IPS-18a (cell line): ENCODE results near the gene PLSCR4.

Experiments
- H3K27ac ChIP-seq: one replicate; pipeline ENCODE4 v1.5.1; 2013; ENCODE audit warnings: low read length
- H3K27me3 ChIP-seq: one replicate; pipeline ENCODE4 v1.6.1; 2013; ENCODE audit warnings: mild to moderate bottlenecking, low read length; ENCODE audit not compliant: control insufficient read depth, insufficient read depth
- H3K36me3 ChIP-seq: one replicate; pipeline ENCODE4 v1.6.1; 2013; ENCODE audit warnings: low read depth, low read length; ENCODE audit not compliant: control insufficient read depth
- H3K4me1 ChIP-seq: one replicate; pipeline ENCODE4 v1.6.1; 2013; ENCODE audit warnings: low read depth, low read length; ENCODE audit not compliant: control insufficient read depth
- H3K4me3 ChIP-seq: one replicate; pipeline ENCODE4 v1.5.1; 2013; ENCODE audit warnings: low read length
- H3K9ac ChIP-seq: one replicate; pipeline ENCODE4 v1.6.1; 2013; ENCODE audit warnings: mild to moderate bottlenecking, low read length, moderate library complexity
- H3K9me3 ChIP-seq: one replicate; pipeline ENCODE4 v1.6.1; 2013; ENCODE audit warnings: low read depth, low read length; ENCODE audit not compliant: control insufficient read depth

Gene PLSCR4

DNA sequence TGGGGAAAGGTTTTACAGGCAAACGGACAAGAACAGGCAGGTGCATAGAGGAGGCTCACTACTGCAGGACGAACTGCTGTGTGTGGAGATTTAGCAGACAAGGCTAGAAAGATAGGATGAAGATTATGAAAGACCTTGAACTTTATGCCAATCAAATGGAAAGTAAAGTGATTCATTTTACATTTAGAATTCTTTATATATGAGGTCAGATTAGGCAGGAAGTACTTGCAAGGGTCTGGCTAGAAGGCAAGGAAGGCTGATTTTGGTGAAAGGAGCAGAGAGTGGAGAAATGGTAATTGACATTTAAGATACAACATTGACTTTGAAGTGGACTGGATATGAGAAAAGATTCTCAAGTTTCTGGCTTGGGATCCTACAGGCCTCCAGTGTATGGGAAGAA, 33.6 kb downstream of the PLSCR4 start:
- H3K9ac ChIP-seq = no peak overlapping the region
- H3K4me3 ChIP-seq = no peak overlapping the region
- no peaks in the 10 kb centered on the region for H3K27me3 ChIP-seq
- H3K4me1 ChIP-seq = no peaks in the 10 kb centered on the region
- no peaks in the 10 kb centered on the region for H3K36me3 ChIP-seq
- H3K27ac ChIP-seq = no peak overlapping the region
- no peaks in the 10 kb centered on the region for H3K9me3 ChIP-seq

DNA sequence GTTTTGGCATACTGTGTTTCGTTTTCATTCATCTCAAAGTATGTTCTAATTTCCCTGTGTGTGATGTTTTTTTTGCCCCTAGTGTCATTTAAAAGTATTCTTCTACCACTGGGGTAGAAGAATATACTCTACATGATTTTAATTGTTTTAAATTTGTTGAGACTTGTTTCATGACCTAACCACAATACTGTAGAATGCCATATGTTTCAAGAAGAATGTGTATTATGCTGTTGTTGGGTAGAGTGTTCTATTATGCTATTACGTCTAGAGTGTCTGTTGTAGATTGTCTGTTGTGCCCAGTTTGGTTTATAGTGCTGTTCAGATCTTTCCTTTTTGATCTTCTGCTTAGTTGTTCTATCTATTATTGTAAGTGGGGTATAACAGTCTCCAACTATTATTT, 36.4 kb downstream of the PLSCR4 start:
- Histone ChIP-seq H3K36me3 (no peaks in the 10 kb centered on the region), H3K9ac (no peak overlapping the region), H3K4me1 (no peaks in the 10 kb centered on the region), H3K4me3 (no peak overlapping the region), H3K27me3 (no peaks in the 10 kb centered on the region), H3K27ac (no peak overlapping the region), H3K9me3 (no peaks in the 10 kb centered on the region)

DNA sequence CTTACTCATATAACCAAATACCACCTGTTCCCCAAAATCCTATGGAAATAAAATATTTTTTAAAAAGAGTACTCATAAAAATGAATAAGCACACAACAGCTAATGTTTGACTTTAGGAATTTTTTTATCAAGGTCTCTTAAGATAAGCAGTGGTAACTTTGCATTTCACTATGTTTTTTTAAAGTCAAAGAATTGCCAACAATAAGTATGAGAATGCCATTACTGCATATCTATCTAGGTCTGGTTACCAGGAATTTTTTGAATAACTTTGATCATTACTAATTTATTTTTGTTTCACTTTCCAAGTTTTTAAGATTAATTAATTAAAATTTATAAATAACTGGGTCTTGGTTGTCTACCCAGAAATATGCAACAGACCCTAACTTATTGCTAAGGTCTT, 41.5 kb downstream of the PLSCR4 start:
- Histone ChIP-seq H3K27ac (no peak overlapping the region), H3K27me3 (no peaks in the 10 kb centered on the region), H3K36me3 (no peaks in the 10 kb centered on the region), H3K9ac (no peak overlapping the region), H3K4me1 (no peaks in the 10 kb centered on the region), H3K9me3 (no peaks in the 10 kb centered on the region), H3K4me3 (no peak overlapping the region)

DNA sequence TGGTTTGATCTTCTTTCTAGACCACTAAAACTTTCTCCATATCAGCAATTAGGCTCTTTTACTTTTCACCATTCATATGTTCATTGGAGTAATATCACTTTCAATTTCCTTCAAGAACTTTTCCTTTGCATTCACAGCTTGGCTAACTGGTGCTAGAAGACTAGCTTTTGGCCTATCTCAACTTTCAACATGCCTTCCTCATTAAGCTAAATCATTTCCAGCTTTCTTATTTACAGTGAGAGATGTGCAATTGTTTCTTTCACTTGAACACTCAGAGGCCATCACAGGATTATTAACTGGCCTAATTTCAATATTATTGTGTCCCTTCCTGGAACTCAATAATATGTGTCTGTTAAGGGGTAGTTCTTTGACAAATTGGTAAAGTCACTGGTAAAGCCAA, 47.1 kb downstream of the PLSCR4 start:
- no peak overlapping the region for H3K27ac ChIP-seq
- H3K27me3 ChIP-seq = no peaks in the 10 kb centered on the region
- no peak overlapping the region for H3K9ac ChIP-seq
- H3K36me3 ChIP-seq = no peaks in the 10 kb centered on the region
- H3K9me3 ChIP-seq = no peaks in the 10 kb centered on the region
- no peaks in the 10 kb centered on the region for H3K4me1 ChIP-seq
- no peak overlapping the region for H3K4me3 ChIP-seq

DNA sequence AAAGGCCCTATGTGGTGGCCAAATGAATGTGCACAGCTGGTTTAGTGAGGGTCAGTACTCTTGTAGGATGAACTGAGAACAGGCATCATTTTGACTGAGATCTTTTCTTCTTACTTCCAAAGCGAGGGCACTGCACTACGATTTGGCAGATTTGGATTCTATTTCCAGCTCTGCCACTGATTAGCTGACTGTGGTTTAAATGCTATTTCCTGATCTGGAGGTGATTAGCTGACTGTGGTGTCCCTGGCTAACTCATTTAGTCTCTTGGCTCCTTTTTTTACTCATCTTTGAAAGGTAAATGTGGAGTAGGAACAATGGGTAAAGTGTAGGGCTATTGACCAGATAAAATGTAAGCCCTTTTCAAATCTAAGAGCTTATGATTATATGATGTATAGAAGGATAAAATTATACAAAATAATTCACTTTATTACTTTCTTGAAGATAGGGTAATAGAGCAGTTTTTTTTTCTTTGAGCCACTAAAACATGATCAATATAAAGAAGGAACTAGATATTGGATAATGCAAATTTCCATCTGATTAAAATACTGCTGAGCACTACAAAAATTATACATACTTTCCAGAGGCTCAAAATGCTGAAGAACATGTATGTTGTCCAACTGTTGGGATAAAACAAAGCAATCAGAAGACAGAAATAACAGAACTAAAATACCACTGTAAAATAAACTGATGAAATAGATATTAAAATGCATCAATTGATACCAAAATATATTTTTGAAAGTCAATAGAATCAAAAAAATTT, 50.3 kb downstream of the PLSCR4 start:
- Histone ChIP-seq H3K27ac (no peak overlapping the region), H3K9me3 (no peaks in the 10 kb centered on the region), H3K36me3 (no peaks in the 10 kb centered on the region), H3K9ac (no peak overlapping the region), H3K27me3 (no peaks in the 10 kb centered on the region), H3K4me3 (no peak overlapping the region), H3K4me1 (no peaks in the 10 kb centered on the region)

DNA sequence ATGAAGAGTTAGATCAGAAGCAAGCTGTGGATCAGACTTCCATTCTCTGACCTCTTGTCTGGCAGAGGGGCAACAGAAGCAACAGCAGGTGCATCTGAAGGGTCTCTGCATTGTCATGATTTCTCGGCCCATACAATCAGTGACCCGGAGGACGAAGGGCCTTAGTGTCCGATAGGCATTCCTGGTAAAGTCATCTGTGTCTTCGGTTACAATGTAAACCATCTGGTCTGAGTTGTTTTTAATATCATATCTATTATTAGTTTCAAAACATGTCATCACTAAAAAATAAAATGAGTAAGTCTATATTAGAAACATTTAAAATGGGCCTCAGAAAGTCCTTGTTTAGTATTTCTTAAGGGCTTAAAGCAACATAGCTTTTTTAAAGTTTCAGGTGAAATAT, 51.1 kb downstream of the PLSCR4 start:
- Histone ChIP-seq H3K4me1 (no peaks in the 10 kb centered on the region), H3K27me3 (no peaks in the 10 kb centered on the region), H3K9ac (no peak overlapping the region), H3K27ac (no peak overlapping the region), H3K4me3 (no peak overlapping the region), H3K9me3 (no peaks in the 10 kb centered on the region), H3K36me3 (no peaks in the 10 kb centered on the region)

DNA sequence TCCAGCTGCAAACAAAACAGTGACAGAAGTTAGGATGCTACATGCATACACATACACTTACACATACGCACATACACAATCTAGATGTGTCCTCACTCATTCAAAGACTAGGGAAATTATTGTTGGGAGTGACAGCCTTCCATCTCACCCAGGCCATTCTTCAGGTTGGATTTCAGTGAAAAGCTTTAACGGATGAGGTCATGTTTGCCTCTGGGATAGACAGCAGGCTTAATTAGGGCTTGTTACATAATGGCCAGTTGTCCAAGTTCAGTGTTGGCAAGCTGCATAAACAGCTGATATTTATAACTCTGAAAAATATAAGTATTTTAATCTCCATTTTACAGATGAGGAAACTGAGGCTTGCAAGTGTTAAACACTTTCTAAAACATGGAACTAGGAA, 54.1 kb downstream of the PLSCR4 start:
- Histone ChIP-seq H3K27me3 (no peaks in the 10 kb centered on the region), H3K27ac (no peak overlapping the region), H3K4me3 (no peak overlapping the region), H3K36me3 (no peaks in the 10 kb centered on the region), H3K9me3 (no peaks in the 10 kb centered on the region), H3K9ac (no peak overlapping the region), H3K4me1 (no peaks in the 10 kb centered on the region)

DNA sequence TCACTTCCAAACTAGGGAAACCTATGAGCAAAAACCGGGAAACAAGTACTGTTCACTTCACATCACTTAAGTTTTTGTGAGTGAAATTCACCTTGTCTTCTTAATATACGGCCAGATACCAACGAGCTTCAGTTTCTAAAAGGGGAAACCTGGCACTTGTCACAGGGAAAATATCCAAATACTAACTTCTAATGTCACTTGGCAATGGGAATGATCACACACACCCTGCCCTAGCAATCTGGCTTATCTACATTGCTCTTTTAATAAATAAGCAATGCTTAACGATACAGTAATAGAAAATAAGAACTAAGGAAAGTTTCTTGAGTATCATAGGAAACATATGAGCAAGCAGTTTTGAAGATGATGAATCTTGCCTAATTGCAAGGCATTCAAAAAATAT, 55.3 kb downstream of the PLSCR4 start:
- Histone ChIP-seq H3K9ac (no peak overlapping the region), H3K27me3 (no peaks in the 10 kb centered on the region), H3K36me3 (no peaks in the 10 kb centered on the region), H3K4me1 (no peaks in the 10 kb centered on the region), H3K9me3 (no peaks in the 10 kb centered on the region), H3K4me3 (no peak overlapping the region), H3K27ac (no peak overlapping the region)

DNA sequence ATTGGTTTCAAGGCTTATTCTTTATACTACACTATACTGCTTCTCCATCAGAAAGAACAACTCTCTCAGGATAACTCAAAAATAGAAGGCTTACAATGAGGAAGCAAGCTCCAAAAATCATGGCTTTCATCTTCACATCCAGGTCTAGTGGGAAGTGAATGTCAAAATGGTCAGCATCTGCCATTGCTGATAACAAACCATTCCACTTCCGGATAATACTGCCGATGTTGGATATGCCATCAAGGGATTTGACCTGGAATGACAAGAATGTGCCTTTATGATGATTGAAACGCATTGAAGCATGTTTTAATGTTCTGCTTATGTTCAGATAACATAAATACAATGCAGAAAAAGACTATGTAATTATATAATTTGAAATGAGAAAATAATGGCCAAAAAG, 55.9 kb downstream of the PLSCR4 start:
- H3K27ac ChIP-seq = no peak overlapping the region
- H3K9ac ChIP-seq = no peak overlapping the region
- no peaks in the 10 kb centered on the region for H3K27me3 ChIP-seq
- H3K9me3 ChIP-seq = no peaks in the 10 kb centered on the region
- H3K4me3 ChIP-seq = no peak overlapping the region
- no peaks in the 10 kb centered on the region for H3K4me1 ChIP-seq
- no peaks in the 10 kb centered on the region for H3K36me3 ChIP-seq

DNA sequence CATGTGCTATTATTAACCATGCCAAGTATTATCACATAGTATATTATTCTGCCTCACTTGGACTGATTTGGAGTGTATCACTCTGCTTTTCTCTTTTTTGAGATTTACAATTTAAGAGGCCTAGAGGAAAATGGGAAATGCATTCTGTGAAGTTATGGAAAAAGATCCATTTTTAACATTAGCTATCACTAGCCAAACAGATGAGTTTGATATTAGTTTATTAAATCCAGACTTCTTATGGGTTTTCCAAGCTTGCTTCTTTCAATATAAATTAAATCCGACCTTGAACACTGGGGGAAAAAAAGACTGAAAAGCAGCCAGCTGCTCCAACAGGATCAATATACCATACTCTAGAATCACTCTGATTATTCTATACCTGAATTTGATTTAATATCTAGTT, 59.9 kb downstream of the PLSCR4 start:
- Histone ChIP-seq H3K36me3 (no peaks in the 10 kb centered on the region), H3K9ac (no peak overlapping the region), H3K4me3 (no peak overlapping the region), H3K4me1 (no peaks in the 10 kb centered on the region), H3K27ac (no peak overlapping the region), H3K27me3 (no peaks in the 10 kb centered on the region), H3K9me3 (no peaks in the 10 kb centered on the region)

DNA sequence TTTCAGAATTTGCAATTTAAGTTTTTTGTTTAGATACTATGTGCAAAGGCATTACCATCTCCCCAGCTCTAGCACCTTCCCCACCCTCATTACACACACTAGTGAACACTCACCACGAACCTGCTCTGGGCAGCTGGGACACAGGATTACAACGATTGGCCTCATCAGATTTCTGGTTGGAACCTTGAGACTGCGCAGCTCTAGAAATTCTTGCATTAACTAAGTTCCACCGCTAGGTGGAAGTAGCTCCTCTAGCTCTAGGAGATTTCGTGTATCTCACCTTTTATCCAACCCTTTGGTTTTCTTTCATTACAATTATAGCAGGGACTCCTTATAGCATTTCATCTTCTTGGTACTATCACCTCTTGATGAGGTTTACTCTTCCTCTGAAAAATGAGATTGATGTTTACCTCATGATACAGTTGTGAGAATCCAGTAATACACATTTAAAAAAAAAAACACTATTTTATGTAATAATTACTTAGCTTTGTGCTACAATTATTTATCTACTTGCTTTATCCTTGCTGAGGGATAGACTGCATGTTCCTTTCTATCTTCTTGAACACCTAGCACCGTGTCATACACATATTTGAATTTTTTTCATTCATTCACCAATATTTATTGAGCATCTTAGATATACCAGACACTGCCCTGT, 61.3 kb downstream of the PLSCR4 start:
- no peak overlapping the region for H3K27ac ChIP-seq

DNA sequence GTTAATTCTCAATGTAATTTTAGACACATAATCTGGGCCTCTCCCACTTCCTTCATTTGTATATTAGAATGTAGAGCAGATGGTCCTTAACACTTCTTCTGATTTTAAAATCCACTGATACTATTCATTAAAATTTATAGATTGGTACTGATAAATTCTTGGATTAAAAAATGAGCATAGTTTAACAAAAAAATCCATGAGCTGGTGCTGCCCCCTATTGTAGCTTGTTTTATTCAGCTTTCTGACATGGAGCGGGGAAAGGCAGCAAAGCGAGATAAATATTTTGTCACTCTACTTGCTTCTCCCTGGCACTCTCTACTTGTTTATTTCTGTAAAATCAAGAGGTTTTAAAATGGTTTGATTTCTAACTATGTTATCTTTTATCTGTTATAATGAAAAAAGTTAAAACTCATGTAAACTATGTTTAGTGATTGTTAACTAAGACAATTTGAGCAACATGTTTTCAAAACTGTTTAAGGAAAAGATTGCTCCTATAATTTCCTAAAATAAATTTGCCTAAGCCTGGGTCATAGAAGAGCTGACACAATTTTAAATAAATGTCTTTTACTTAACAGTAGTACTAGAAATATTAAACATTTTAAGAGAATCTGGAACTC, 63.5 kb downstream of the PLSCR4 start:
- Histone ChIP-seq H3K36me3 (no peaks in the 10 kb centered on the region), H3K4me1 (no peaks in the 10 kb centered on the region), H3K9ac (no peak overlapping the region), H3K4me3 (no peak overlapping the region), H3K27ac (no peak overlapping the region), H3K27me3 (no peaks in the 10 kb centered on the region), H3K9me3 (no peaks in the 10 kb centered on the region)

More for the DNA sequence above, 61.3 kb downstream of the PLSCR4 start:
- H3K4me1 ChIP-seq = no peaks in the 10 kb centered on the region
- H3K27me3 ChIP-seq = no peaks in the 10 kb centered on the region
- H3K9ac ChIP-seq = no peak overlapping the region
- no peak overlapping the region for H3K4me3 ChIP-seq
- H3K9me3 ChIP-seq = no peaks in the 10 kb centered on the region
- no peaks in the 10 kb centered on the region for H3K36me3 ChIP-seq
